OCI-LY1 (cell line): Measurements from ENCODE around the gene ABO.

Experiments
- EZH2 ChIP-seq: fragments of 200-600 bp; sonication (generic), shearing (Covaris generic); IDR thresholded peaks from 2 replicates; pipeline ENCODE4 v1.8.0; 2017; ENCODE audit warnings: borderline replicate concordance, mixed run types, mild to moderate bottlenecking, antibody characterized with exemption, low read length, moderate library complexity, mixed read lengths
- TF ChIP-seq, protein P1 (sequence below): fragments of 200-600 bp; sonication (generic), shearing (Covaris generic); IDR thresholded peaks from 2 replicates; pipeline ENCODE4 v1.5.1; 2017; ENCODE audit warnings: mild to moderate bottlenecking, antibody characterized with exemption, low read length, moderate library complexity, mixed read lengths

- TF ChIP-seq, protein P1, sequence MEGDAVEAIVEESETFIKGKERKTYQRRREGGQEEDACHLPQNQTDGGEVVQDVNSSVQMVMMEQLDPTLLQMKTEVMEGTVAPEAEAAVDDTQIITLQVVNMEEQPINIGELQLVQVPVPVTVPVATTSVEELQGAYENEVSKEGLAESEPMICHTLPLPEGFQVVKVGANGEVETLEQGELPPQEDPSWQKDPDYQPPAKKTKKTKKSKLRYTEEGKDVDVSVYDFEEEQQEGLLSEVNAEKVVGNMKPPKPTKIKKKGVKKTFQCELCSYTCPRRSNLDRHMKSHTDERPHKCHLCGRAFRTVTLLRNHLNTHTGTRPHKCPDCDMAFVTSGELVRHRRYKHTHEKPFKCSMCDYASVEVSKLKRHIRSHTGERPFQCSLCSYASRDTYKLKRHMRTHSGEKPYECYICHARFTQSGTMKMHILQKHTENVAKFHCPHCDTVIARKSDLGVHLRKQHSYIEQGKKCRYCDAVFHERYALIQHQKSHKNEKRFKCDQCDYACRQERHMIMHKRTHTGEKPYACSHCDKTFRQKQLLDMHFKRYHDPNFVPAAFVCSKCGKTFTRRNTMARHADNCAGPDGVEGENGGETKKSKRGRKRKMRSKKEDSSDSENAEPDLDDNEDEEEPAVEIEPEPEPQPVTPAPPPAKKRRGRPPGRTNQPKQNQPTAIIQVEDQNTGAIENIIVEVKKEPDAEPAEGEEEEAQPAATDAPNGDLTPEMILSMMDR: no peak
- TF ChIP-seq EZH2: no peak
These were observed 48.2 kb upstream of the ABO start for GRCh38 chr9:133323211-133323610.
